ENCODE measurements around the gene FOXK1. TPM values are rescaled to one million over a fixed set of nuclear protein-coding genes. Genes with fewer than 3 reads are reported as not detected.

FOXK1 gene
- total RNA-seq, 1 donor: 22.6 TPM

DNA sequence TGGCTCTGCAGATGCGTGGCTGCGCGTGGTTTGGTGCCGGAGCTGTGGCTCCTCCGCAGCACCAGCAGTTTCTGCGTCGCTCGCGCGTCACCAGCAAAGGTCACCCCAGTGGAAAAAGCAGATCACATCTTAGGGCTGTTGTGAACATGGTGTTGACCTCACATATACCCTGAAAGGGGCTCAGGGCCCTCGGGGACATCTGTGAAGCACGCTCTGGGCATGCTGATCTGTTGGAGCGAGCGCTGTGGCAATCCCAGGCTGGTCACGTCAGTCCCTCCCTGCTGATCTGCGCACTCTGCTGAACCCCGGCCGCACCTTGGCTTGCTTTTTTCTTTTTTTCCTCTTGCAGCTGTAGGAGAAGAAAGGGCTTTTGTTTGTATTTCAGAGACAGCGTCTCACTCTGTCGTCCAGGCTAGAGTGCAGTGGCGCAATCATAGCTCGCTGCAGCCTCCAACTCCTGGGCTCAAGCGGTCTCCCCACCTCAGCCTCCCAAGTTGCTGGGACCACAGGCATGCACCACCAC, 60.0 kb downstream of the FOXK1 start:
- no peak for DNase-seq (ENCODE audit: low read depth in 2 of 3, low spot score in 2 of 3)

DNA sequence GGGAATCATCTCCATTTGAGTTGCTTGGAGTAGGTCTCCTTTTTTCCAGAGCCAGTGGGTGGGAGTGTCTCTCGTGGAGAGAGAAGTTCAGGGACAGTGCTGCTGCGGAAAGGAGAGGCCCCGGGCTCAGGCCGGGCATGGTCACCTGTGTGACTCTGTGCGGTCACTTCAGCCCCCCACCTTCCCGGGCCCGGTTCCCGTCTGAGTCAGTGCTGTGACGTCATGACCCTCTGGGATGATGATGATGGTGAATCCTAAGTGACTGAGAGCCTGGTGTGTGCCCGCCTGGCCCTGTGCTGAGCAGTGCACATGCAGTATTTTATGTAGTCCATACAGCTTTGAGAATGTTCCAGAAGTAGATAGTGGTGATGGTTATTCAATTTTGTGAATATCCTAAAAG, 60.8 kb downstream of the FOXK1 start:
- no peak for DNase-seq (ENCODE audit: low read depth in 2 of 3, low spot score in 2 of 3)

DNA sequence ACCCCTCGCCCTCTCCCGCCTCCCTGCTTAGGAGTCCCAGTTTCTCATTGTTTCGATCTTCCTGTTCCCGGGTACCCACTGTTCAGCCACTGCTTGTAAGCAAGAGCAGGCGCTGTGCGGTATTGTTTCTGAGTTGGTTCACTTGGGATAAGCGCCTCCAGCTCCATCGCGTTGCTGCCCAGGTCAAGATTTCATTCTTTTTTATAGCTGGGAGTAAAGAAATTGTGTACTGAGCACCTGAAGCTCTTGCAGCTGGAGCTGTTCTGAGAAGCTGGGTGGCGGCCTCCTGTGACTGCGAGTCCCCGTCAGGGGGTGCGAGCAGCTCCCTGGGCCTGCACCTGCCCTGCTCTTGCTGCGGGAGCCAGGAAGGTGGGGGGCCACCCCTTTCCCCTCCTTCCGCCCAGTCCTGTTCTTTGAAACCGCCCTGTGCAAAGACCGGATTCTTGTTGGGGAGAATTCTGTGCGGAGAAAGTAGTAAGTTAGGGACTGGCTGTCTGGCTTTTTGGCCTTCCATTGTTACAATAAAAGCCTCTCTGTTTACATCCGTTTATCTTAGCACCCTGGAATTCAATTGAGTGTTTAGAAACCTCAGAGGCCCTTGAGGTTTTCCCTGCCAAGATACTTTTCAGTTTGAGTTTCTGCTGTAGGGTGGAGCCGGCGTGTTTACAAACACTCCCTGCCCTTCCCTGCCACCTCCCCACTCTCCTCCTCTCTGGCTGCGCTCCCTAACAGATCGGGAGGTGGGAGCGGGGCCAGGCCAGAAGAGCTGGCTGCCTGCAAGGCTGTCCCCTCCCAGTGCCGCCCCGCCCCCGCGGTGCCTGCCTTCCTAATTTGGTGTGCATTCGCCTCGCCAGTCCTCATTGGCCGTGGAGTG, 62.5 kb downstream of the FOXK1 start:
- peak; percentile 53 to 81 (median 76) for DNase-seq (ENCODE audit: low read depth in 2 of 3, low spot score in 2 of 3)

DNA sequence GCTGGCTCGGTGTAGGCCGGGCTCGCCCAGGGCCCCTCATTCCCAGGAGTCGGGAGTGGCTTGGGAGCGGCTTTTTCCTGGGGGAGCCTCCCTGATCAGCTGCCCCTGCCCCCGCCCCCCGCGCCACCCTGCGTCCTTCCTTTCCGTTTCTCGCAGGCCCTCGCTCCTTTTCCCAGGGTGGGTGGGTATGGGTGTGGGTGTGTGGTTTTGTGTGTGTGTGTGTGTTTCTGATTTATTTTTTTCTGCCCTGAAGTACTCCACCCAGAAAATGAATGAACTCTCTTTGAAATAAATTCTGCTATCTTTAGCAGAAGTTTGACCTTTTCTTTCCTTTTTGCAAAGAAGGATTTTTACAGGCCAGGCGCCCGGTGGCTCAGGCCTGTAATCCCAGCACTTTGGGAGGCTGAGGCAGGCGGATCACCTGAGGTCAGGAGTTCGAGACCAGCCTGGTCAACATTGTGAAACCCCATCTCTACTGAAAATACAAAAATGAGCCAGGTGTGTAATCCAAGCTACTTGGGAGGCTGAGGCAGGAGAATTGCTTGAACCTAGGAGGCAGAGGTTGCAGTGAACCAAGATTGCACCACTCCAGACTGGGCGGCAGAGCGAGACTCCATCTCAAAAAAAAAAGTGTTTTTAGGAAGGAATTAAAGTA, 63.3 kb downstream of the FOXK1 start:
- DNase-seq (ENCODE audit: low read depth in 2 of 3, low spot score in 2 of 3): no peak

DNA sequence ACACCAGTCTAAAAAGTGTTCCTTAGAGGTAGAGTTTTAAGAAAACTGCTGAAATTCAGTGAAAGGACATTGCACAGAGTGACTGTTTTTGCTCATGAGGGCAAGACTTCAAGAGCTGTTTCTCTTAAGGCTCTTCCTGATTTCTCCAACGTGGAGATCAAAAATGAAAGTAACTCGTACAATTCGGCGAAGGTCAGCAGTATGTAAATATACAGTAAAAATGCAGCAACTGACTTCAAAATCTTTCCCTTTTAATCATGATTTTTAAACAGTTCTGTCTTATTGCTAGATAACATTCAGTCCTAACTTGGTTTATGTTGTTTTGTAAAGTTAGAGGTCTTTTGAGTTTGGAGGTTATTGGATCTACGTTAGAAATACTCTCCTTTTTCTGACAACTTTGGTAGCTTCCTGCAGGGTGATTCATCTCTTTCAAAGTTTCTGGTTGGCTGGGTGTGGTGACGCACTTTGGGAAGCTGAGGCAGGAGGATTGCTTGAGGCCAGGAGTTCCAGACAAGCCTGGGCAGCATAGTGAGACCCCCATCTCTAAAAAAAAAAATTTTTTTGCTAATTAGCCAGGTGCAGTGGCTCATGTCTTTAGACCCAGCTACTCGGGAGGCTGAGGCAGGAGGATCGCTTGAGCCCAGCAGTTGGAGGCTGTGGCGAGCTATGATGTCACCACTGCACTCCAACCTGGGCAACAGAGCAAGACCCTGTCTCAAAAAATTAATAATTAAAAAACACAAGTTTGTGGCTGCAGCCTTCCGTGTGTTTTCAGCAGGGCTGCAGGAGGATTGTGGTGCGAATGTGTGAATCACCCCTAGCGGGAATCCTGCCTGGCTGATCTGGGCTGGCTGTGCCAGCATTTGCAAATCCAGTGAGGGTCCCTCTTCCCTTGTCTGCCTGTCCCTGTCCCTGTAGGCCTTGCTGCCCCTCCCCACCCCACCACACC, 64.2 kb downstream of the FOXK1 start:
- DNase-seq (ENCODE audit: low read depth in 2 of 3, low spot score in 2 of 3): peak in 2 of 3 donors; percentile 60 to 63

DNA sequence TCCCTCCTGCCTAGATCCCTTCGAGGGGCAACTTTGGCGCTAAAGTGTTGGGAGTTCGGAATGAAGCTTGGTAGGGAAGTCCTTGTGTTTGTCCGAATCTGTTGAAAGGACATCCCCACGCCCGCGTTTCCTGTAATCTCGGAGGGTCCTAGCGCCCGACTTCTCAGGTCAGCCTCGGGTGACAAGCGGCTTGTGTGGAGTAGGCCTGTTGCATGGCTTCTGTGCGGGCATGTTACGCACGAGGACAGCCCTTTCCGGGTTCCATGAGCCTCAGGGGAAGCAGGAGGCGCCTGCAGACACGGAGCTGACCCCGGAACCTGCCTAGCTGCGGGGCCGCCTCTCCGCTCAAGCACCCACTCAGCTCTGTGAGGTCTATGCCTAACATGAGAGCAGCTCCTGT, 64.9 kb downstream of the FOXK1 start:
- no peak for DNase-seq (ENCODE audit: low read depth in 2 of 3, low spot score in 2 of 3)

DNA sequence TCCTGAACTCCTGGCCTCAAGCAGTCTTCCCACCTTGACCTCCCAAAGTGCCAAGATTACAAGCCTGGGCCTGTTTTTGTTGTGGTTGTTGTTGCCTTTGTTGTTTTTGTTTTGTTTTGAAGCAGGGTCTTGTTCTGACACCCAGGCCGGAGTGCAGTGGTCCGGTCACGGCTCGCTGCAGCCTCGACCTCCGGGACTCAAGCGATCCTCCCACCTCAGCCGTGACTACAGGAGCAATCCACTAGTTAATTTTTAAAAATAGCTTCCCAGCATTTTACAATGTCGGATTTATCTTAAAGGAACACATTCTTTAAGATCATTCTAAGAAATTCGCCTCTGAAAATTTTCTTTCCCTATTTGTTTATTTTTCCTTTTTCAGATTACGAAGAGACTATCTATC, 65.7 kb downstream of the FOXK1 start:
- no peak for DNase-seq (ENCODE audit: low read depth in 2 of 3, low spot score in 2 of 3)

DNA sequence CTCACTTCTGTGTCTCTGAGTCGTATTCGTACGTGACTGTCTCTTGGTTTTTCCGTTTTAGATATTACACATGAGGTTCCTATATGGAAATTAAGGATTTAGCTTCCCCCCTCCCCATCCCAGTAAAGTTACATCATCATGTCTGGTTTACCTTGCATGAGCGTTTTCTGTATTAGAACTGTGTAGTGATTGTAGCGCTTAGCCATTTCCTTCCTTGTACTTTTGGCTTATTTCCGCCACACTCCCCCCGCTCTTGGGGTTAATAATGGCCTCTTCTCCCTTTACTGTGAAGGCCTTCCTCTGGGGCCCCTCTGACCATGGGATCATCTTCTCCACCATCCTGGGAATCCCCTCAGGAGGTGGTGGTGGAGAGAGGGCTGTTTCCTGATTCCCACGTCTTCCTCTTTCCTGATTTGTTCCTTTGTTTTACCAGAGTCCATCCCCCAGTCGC, 66.2 kb downstream of the FOXK1 start:
- DNase-seq (ENCODE audit: low read depth in 2 of 3, low spot score in 2 of 3): peak in 1 of 3 donors; percentile 18

DNA sequence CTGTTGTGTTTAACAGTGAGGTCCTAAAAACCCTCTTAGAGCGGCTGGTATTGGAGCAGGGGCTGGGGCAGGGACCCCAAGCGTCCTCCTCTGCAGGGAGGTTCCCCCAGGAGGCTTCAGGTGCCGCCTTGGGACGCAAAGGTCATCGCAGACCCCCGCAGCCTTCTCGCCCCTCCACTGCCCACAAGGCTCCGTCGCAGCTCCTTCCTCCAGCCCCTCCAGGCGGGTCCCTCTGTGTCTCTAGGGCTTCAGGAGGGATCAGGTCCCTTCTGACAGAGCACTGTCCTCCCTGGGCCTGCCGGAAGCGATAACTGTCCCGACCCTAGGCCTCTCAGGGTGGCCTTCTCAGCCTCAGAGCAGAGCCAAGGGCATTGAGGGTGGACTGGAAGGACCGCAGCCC, 67.3 kb downstream of the FOXK1 start:
- DNase-seq (ENCODE audit: low read depth in 2 of 3, low spot score in 2 of 3): no peak

DNA sequence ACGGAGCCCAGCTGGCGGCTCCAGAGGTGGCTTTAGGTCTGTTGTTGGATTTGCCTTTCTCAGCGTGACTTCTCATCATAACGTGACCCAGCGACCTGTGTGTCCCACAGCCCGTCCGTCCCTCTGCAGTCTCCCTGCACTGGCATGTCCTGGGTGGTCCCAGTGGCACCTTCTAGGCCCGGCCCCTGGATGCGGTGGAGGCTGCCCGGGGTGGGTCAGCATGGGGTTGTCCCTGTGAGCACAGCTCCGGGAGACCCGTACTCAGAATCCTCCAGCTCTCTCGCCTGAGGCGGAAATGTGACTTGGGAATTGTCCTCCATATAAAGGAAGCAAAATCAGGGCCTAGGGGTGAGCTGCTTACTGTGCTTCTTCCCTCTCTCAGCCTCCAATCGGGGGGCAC, 67.7 kb downstream of the FOXK1 start:
- no peak for DNase-seq (ENCODE audit: low read depth in 2 of 3, low spot score in 2 of 3)

DNA sequence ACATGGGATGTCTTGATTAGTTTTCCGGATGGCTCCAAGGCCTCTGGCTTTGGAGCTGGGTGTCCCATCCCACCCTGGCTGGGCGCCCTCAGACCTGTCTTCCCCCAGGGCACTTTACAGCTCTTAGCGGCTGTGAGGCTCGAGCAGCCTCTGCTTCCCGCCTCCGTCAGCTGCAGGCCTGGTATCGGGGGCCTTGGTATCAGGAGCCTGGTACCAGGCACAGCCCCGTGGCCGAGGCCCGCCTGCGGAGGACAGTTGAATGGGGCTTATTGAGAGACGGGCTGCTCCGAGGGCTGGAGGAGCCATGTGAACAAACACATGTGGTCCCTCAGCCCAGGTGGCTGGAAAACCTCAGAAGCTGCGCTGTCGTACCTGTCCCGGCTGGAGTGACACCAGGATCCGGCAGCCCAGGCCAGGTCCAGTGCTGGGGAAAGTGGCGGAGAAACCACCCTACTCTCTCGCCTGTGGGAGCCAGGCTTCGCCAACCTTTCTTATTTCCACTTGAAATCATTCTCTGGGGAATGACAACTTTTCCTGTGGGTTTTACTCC, 69.4 kb downstream of the FOXK1 start:
- DNase-seq (ENCODE audit: low read depth in 2 of 3, low spot score in 2 of 3): no peak

DNA sequence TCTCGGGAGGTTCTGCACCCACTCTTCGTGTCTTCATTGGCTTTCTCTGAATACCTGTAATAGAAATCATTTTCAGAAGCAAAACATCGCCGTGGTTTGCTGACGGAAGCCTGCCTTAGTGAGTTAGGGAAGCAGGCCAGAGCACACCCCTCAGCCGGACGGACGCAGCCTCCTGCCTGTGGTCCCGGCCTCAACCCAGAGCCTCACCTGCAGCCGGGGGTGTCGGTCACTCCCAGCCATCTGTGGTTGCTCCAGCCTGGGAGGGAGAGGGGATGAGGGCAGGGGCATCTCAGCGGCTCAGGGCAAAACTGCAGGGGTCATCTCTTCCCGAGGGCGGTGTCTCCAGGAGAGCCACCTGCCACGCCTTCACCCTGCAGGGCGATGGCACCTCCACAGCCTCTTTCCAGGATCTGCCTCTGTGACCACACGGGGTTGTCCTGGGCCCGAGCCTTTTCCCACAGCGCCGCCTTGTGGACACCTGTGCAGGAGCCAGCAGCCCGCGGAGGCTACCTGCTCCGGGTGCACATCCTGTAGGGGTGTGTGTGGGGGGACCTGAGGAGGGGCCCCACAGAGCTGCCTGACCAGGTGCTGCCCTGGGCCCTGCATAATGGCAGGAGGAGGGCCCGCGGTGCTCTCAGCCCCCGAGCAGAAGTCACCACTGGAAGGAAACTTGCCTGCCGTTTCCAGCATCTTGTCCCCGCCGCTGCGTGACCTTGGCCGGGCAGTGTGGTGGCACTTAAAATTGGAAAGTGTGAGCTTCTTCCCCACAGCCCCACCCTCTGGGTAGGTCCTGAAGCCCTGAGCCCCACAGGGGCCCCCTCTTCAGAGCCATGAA, 71.7 kb downstream of the FOXK1 start:
- peak; percentile 61 to 76 (median 73) for DNase-seq (ENCODE audit: low read depth in 2 of 3, low spot score in 2 of 3)

DNA sequence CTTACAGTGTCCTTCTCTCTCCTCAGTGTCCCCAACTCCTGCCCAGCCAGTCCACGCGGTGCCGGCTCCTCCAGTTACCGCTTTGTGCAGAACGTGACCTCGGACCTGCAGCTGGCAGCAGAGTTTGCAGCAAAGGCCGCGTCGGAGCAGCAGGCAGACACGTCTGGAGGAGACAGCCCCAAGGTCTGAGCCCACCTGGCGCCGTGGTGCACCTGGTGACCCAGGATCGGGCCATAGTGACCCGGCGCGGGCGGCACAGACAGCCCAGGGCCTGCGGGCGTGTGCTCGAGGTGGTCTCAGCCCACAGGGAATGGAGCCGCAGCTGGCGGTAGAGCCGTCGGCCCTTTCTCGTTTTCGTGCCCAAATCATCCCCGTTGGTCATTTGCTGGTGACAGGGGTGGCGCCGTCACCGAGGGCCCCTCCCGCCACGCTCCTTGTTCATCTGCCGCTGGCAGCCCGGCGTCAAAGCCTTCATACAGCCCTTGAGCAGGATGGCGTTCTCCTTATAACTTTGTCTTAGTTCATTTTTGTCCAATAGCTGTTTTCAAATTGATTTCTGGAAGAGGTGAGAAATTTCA, 72.4 kb downstream of the FOXK1 start:
- no peak for DNase-seq (ENCODE audit: low read depth in 2 of 3, low spot score in 2 of 3)

DNA sequence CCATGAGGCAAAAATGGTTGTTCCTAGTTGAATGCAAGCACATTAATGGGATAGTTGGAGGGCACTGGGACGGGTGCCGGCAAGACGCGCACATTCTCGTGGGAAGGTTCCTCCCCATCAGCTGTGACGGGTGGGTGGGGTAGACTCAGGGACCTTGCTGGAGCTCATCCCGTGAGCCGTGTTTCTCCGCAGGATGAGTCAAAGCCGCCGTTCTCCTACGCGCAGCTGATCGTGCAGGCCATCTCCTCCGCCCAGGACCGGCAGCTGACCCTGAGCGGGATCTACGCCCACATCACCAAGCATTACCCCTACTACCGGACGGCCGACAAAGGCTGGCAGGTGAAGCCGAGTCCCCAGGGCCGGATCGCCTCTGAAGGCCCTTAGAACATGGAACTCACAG, 73.0 kb downstream of the FOXK1 start:
- no peak for DNase-seq (ENCODE audit: low read depth in 2 of 3, low spot score in 2 of 3)

DNA sequence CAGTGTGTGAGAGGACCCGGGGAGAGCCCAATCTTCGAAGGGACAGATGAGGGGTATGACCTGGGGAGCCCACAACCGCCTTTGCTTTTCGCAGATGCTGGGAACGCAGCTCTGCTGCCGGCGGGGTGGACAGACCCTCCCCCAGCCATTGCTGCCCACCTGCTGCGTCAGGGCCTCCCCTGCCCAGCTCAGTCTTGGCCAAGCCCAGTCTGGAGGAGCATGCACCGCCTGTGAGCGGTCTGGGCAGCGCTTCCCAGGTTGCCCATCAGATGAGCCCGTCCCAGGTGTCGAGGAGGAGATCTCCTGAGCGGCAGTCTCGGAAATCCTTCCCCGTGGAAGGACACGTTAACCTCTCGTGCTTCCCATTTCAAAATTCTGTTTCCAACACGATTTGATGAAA, 76.0 kb downstream of the FOXK1 start:
- no peak for DNase-seq (ENCODE audit: low read depth in 2 of 3, low spot score in 2 of 3)

DNA sequence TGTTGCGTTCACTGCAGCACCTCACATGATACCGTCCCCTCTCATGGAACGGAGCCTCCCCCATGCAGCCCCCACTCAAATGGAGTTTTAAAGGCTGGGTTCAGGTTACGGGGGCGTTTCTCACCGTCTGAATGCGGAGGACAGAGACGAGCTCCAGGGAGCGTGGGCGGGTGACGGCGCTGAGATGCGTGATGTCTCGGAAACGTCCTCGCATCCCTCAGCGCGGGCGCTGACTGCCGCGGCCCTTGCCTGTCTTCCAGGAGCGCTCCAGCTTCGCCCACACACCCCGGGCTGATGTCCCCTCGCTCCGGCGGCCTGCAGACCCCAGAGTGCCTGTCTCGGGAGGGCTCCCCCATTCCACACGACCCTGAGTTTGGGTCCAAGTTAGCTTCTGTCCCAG, 76.7 kb downstream of the FOXK1 start:
- no peak for DNase-seq (ENCODE audit: low read depth in 2 of 3, low spot score in 2 of 3)

DNA sequence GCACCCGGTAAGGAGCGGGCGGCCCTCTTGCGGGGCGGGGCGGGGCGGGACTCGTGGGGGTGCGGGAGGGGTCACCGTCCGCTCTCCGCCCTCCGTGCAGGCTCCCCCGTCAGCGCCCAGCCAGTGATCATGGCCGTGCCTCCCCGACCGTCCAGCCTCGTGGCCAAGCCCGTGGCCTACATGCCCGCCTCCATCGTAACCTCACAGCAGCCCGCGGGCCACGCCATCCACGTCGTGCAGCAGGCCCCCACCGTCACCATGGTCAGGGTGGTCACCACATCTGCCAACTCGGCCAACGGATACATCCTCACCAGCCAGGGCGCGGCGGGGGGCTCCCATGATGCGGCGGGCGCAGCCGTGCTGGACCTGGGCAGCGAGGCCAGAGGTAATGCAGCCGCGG, 77.1 kb downstream of the FOXK1 start:
- DNase-seq (ENCODE audit: low read depth in 2 of 3, low spot score in 2 of 3): no peak

DNA sequence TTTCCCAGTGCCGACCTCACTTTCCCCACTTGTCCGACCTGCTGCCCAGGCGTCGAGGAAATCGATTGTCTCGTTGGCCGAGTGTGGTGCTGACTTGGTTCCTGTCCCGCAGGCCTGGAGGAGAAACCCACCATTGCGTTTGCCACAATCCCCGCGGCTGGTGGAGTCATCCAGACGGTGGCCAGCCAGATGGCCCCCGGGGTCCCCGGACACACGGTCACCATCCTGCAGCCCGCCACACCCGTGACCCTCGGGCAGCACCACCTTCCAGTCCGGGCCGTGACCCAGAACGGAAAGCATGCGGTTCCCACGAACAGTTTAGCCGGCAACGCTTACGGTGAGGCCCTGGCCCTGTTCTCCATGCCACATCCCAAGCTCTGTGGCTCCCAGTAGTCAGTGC, 78.9 kb downstream of the FOXK1 start:
- no peak for DNase-seq (ENCODE audit: low read depth in 2 of 3, low spot score in 2 of 3)

All from hematopoietic multipotent progenitor cell (in vitro differentiated cells).